Esophagus squamous epithelium (tissue), 4 donors: ENCODE data around the gene OR6S1.

ENCODE experiments used
- CTCF ChIP-seq, 6 experiments: fragments of 450-650 bp in 4 of 6; fragments of 200-600 bp in 2 of 6; sonication (generic) in 2 of 6; IDR thresholded peaks; one replicate each; pipeline ENCODE4 v1.5.1; 2016 to 2019; ENCODE audit warnings: antibody characterized with exemption in 6 of 6, mild to moderate bottlenecking in 4 of 6, moderate library complexity in 4 of 6
- POLR2A ChIP-seq, 4 donors: fragments of 450-650 bp; IDR thresholded peaks; one replicate each; pipeline ENCODE4 v1.6.1; 2017; ENCODE audit warnings: antibody characterized with exemption in 4 of 4, mild to moderate bottlenecking in 4 of 4, moderate library complexity in 3 of 4

- no peak for TF ChIP-seq POLR2A (IDR thresholded peaks at IDR 0.05)
- no peak for TF ChIP-seq CTCF (IDR thresholded peaks at IDR 0.05)
Observed at GRCh38 chr14:20592574-20592973, 48.9 kb downstream of the OR6S1 start.
